SIG-M5 (cell line): ENCODE measurements around the gene IL1RN.

Experiments
- DNase-seq: peaks from one replicate; lab custom pipeline; 2025; lab: John Stamatoyannopoulos, UW

IL1RN gene

GRCh38 chr2:113173542-113174375, 46.4 kb downstream of the IL1RN start, which contains the start of gene PSD4:
PSD4 (plus strand) TSS chr2:113173971; CDS start chr2:113182457, 8,486 bp downstream.
- DNase-seq, result peak; percentile 78

- no peak for DNase-seq
Observed at GRCh38 chr2:113174376-113174750, 47.0 kb downstream of the IL1RN start.

- DNase-seq, result no peak
Observed at GRCh38 chr2:113175042-113175628, 47.7 kb downstream of the IL1RN start.

- no peak for DNase-seq
Observed at GRCh38 chr2:113175736-113176695, 48.6 kb downstream of the IL1RN start.

- DNase-seq, result no peak
Observed at GRCh38 chr2:113176696-113177355, 49.4 kb downstream of the IL1RN start.

GRCh38 chr2:113178069-113178746, 50.8 kb downstream of the IL1RN start:
- DNase-seq, result no peak

GRCh38 chr2:113178891-113179290, 51.5 kb downstream of the IL1RN start:
- DNase-seq, result no peak

GRCh38 chr2:113179446-113180045, 52.1 kb downstream of the IL1RN start:
- DNase-seq, result no peak

- no peak for DNase-seq
Observed at GRCh38 chr2:113180131-113180946, 52.9 kb downstream of the IL1RN start.

- no peak for DNase-seq
Observed at GRCh38 chr2:113181258-113182051, 54.1 kb downstream of the IL1RN start.

GRCh38 chr2:113182471-113183260, 55.3 kb downstream of the IL1RN start:
- DNase-seq, result no peak

- no peak for DNase-seq
Observed at GRCh38 chr2:113183264-113183663, 55.9 kb downstream of the IL1RN start.
